Esophagus squamous epithelium (tissue), 5 donors: ENCODE measurements around the gene LOXL4. TPM values are rescaled to one million over a fixed set of nuclear protein-coding genes. Genes with fewer than 3 reads are reported as not detected.

Experiments used
- DNase-seq: peaks from one replicate; lab custom pipeline; 2025; lab: John Stamatoyannopoulos, UW
- H3K27ac ChIP-seq, 4 donors: fragments of 200-600 bp; sonication (generic); one replicate each; pipeline ENCODE4 v1.5.1; 2016 to 2019; ENCODE audit warnings: mild to moderate bottlenecking in 1 of 4
- H3K27me3 ChIP-seq, 4 donors: fragments of 200-600 bp; sonication (generic); 1 replicate in 3 of 4; 2 replicates in 1 of 4; pipeline versions ENCODE4 v1.5.1 to v1.6.0; 2017 to 2021; ENCODE audit warnings: antibody characterized with exemption in 1 of 4
- H3K36me3 ChIP-seq, 3 donors: fragments of 200-600 bp; sonication (generic); one replicate each; pipeline ENCODE4 v1.5.1; 2016 to 2019
- H3K4me1 ChIP-seq, 3 donors: fragments of 200-600 bp; sonication (generic); one replicate each; pipeline ENCODE4 v1.5.1; 2017 to 2019
- H3K4me3 ChIP-seq, 4 donors: fragments of 200-600 bp; sonication (generic); 1 replicate in 3 of 4; 2 replicates in 1 of 4; pipeline ENCODE4 v1.5.1; 2016 to 2019; ENCODE audit warnings: mild to moderate bottlenecking in 2 of 4, moderate library complexity in 1 of 4
- H3K9me3 ChIP-seq, 3 donors: fragments of 200-600 bp; sonication (generic); one replicate each; pipeline ENCODE4 v1.5.1; 2016 to 2019
- CTCF ChIP-seq, 6 experiments: fragments of 450-650 bp in 4 of 6; fragments of 200-600 bp in 2 of 6; sonication (generic) in 2 of 6; IDR thresholded peaks; one replicate each; pipeline ENCODE4 v1.5.1; 2016 to 2019; ENCODE audit warnings: antibody characterized with exemption in 6 of 6, mild to moderate bottlenecking in 4 of 6, moderate library complexity in 4 of 6
- POLR2A ChIP-seq, 4 donors: fragments of 450-650 bp; IDR thresholded peaks; one replicate each; pipeline ENCODE4 v1.6.1; 2017; ENCODE audit warnings: antibody characterized with exemption in 4 of 4, mild to moderate bottlenecking in 4 of 4, moderate library complexity in 3 of 4
- WGBS, 2 donors: methylation state at CpG; one replicate each; pipeline ENCODE4 v1.1.5; 2018; 5-methylcytosine and 5-hydroxymethylcytosine counted together
- intact Hi-C: fragments of 100-400 bp; cut with DNase I; formaldehyde crosslinking; loops from one replicate; pipeline ENCODE4 v1.15.0; 2022
- total RNA-seq, 4 donors: library from RNA; depleted of rRNA; stranded (reverse); fragments of >200 nt; gene quantifications; one replicate each; pipeline ENCODE4 v1.1.0, GENCODE V29; 2016
- donor health status: DM: yes; HTN: yes; CAD: no.

Gene LOXL4
- total RNA-seq, 4 donors from 2014 or later: 0.19 to 3.5 (median 1.4) TPM

- no peak for DNase-seq
- Histone ChIP-seq H3K36me3 (peaks cover 0 to 3% (median 0%) of the 10 kb centered on the region in 3 donors), H3K27ac (no peak overlapping the region), H3K4me3 (no peak overlapping the region), H3K27me3 (no peaks in the 10 kb centered on the region), H3K4me1 (peaks cover 0 to 15% (median 0%) of the 10 kb centered on the region in 3 donors), H3K9me3 (peaks cover 0 to 8% (median 6%) of the 10 kb centered on the region in 3 donors)
- WGBS, 2 donors: 59% methylated on average over 2 of the region's 2 CpGs
- intact Hi-C loops: no loop called here
- TF ChIP-seq CTCF (IDR thresholded peaks at IDR 0.05) (no peak), POLR2A (IDR thresholded peaks at IDR 0.05) (no peak)
Observed at GRCh38 chr10:98224509-98224908, 43.5 kb downstream of the LOXL4 start.

GRCh38 chr10:98223874-98224273 lies 44.1 kb downstream of the LOXL4 start:
- no peak for TF ChIP-seq POLR2A (IDR thresholded peaks at IDR 0.05)
- TF ChIP-seq CTCF (IDR thresholded peaks at IDR 0.05): no peak
- no peak overlapping the region for H3K4me3 ChIP-seq
- 100% methylated on average over 1 to 3 of the region's 6 CpGs for WGBS, 2 donors
- peaks cover 0 to 12% (median 8%) of the 10 kb centered on the region in 3 donors for H3K9me3 ChIP-seq
- no peaks in the 10 kb centered on the region for H3K27me3 ChIP-seq
- peaks cover 0 to 15% (median 0%) of the 10 kb centered on the region in 3 donors for H3K4me1 ChIP-seq
- no peak overlapping the region for H3K27ac ChIP-seq
- no peak for DNase-seq
- peaks cover 0 to 5% (median 0%) of the 10 kb centered on the region in 3 donors for H3K36me3 ChIP-seq
- intact Hi-C loops: no loop called here

- 29 to 76% methylated on average over 1 of the region's 1 CpG for WGBS, 2 donors
- peaks cover 0 to 10% (median 0%) of the 10 kb centered on the region in 3 donors for H3K36me3 ChIP-seq
- TF ChIP-seq POLR2A (IDR thresholded peaks at IDR 0.05) (no peak), CTCF (IDR thresholded peaks at IDR 0.05) (no peak)
- no peak overlapping the region for H3K4me3 ChIP-seq
- no peaks in the 10 kb centered on the region for H3K27me3 ChIP-seq
- peaks cover 0 to 13% (median 0%) of the 10 kb centered on the region in 3 donors for H3K4me1 ChIP-seq
- intact Hi-C loops: no loop called here
- H3K9me3 ChIP-seq: peaks cover 0 to 23% (median 4%) of the 10 kb centered on the region in 3 donors
- no peak overlapping the region for H3K27ac ChIP-seq
- DNase-seq: no peak
Observed at GRCh38 chr10:98217801-98218200, 50.2 kb downstream of the LOXL4 start.

- intact Hi-C loops: no loop called here
- WGBS, 2 donors: 92 to 96% methylated on average over 2 of the region's 2 CpGs
- H3K27me3 ChIP-seq: no peaks in the 10 kb centered on the region
Observed at GRCh38 chr10:98215373-98215772, 52.6 kb downstream of the LOXL4 start.

More at GRCh38 chr10:98215373-98215772, 52.6 kb downstream of the LOXL4 start:
- no peak overlapping the region for H3K27ac ChIP-seq
- H3K36me3 ChIP-seq: peaks cover 0 to 18% (median 0%) of the 10 kb centered on the region in 3 donors
- H3K4me3 ChIP-seq: no peak overlapping the region
- DNase-seq: no peak
- TF ChIP-seq CTCF (IDR thresholded peaks at IDR 0.05) (no peak), POLR2A (IDR thresholded peaks at IDR 0.05) (no peak)
- H3K4me1 ChIP-seq: peaks cover 0 to 27% (median 0%) of the 10 kb centered on the region in 3 donors
- H3K9me3 ChIP-seq: peaks cover 0 to 23% (median 4%) of the 10 kb centered on the region in 3 donors
